Endothelial cell (in vitro differentiated cells): Measurements from ENCODE around the gene UTP18. TPM values are rescaled to one million over a fixed set of nuclear protein-coding genes. Genes with fewer than 3 reads are reported as not detected.

ENCODE experiments used
- DNase-seq: peaks from one replicate; pipeline ENCODE4 v3.0.0; 2021; ENCODE audit warnings: low spot score
- H3K27ac Mint-ChIP-seq: one replicate; pipeline ENCODE4 v1.8.0; 2021; ENCODE audit warnings: mixed read lengths, inconsistent platforms; ENCODE audit not compliant: unreplicated experiment
- H3K27me3 Mint-ChIP-seq: one replicate; pipeline ENCODE4 v1.8.0; 2021; ENCODE audit warnings: mild to moderate bottlenecking, moderate library complexity, mixed read lengths, inconsistent platforms; ENCODE audit not compliant: unreplicated experiment
- H3K36me3 Mint-ChIP-seq: one replicate; pipeline ENCODE4 v1.8.0; 2021; ENCODE audit warnings: mild to moderate bottlenecking, low read depth, mixed read lengths, inconsistent platforms; ENCODE audit not compliant: unreplicated experiment
- H3K4me1 Mint-ChIP-seq: one replicate; pipeline ENCODE4 v1.8.0; 2021; ENCODE audit warnings: mild to moderate bottlenecking, mixed read lengths, inconsistent platforms; ENCODE audit not compliant: unreplicated experiment
- H3K4me3 Mint-ChIP-seq: one replicate; pipeline ENCODE4 v1.8.0; 2021; ENCODE audit warnings: mild to moderate bottlenecking, mixed read lengths, inconsistent platforms; ENCODE audit not compliant: unreplicated experiment
- H3K9me3 Mint-ChIP-seq: one replicate; pipeline ENCODE4 v1.8.0; 2021; ENCODE audit warnings: mixed read lengths, inconsistent platforms; ENCODE audit not compliant: unreplicated experiment
- long read RNA-seq: library from polyadenylated mRNA; unstranded; transcript quantifications from one replicate; pipeline ENCODE4 v2.0.0, GENCODE V29; 2020; ENCODE audit not compliant: unreplicated experiment
- total RNA-seq: library from RNA; stranded (reverse); fragmentation: NEBNext Ultra II Directional; extraction: Animal tissue kit (Norgen Biotek cat#: 25700); gene quantifications from one replicate; pipeline ENCODE4 v1.2.1, GENCODE V29; 2021; ENCODE audit not compliant: unreplicated experiment
- TF ChIP-seq, protein P1 (sequence below): fragments of 200-600 bp; sonication (generic); IDR thresholded peaks from one replicate; pipeline ENCODE4 v1.5.0; 2021; ENCODE audit warnings: antibody characterized with exemption; ENCODE audit not compliant: unreplicated experiment

The UTP18 gene
- total RNA-seq, result 31.5 TPM
- long read RNA-seq, transcript UTP18-201 (14 exons, 1,894 nt), result major isoform, 42 of 45 reads
- long read RNA-seq, partial matches to known transcripts, result 3 of 45 reads
- long read RNA-seq, other reads (novel, unspliced or antisense), result 0 of 45 reads

DNA sequence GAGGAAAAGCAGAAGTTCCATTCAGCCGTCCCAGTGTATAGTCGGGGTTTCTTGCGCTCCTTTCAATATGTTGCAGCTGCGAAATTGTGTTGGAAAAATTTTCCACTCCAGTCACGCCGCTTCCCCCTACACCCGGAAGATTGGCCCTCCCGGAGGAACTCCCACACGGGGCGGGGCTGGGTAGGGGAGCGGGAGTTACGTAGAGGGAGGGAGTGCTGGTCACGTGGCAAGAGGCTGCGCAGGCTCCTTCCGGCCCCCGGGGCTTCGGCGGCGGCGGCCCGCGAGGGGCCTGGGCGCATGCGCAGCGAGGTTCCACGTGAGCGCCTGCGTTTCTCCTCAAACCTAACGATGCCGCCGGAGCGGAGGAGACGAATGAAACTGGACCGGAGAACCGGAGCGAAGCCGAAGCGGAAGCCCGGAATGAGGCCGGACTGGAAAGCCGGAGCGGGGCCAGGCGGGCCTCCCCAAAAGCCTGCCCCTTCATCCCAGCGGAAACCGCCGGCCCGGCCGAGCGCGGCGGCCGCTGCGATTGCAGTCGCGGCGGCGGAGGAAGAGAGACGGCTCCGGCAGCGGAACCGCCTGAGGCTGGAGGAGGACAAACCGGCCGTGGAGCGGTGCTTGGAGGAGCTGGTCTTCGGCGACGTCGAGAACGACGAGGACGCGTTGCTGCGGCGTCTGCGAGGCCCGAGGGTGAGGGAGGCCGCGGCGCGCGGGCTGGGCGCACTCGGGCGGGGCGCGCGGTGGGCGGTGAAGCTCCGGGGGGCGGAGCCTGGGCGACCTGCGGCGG is at the start of gene UTP18:
Gene UTP18 (plus strand): TSS at position 310 of the 787 bp plus-strand sequence. CDS start 39 bp downstream, at position 349.
- peaks cover 10% of the 10 kb centered on the region for H3K36me3 Mint-ChIP-seq
- H3K4me1 Mint-ChIP-seq, result peaks cover 26% of the 10 kb centered on the region
- peaks cover 13% of the 10 kb centered on the region for H3K27me3 Mint-ChIP-seq

DNA sequence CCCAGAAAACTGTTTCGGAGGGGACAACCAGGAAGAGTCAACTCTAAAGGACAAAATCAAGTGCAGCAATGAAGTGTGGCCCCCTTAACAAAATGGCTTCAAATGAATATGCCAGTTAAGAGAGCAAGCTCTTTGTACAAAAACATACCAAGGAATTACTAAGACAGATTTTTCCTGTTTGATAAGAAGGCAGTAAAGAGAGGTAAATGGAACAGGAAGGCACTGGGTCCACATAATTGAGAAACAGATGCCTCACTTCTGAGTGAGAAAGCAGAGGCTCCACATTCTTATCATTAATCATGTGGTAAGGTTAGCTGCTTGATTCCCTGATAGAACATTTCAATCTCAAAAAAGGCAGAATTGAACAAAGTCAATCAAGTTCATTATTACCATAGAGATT is 45.4 kb upstream of the UTP18 start:
- Mint-ChIP-seq H3K9me3 (no peaks in the 10 kb centered on the region), H3K4me1 (peaks cover 15% of the 10 kb centered on the region), H3K27me3 (no peaks in the 10 kb centered on the region), H3K36me3 (peaks cover 12% of the 10 kb centered on the region), H3K27ac (peak overlapping the region; percentile 95), H3K4me3 (peak overlapping the region; percentile 47)
- DNase-seq, result no peak
- TF ChIP-seq, protein P1, sequence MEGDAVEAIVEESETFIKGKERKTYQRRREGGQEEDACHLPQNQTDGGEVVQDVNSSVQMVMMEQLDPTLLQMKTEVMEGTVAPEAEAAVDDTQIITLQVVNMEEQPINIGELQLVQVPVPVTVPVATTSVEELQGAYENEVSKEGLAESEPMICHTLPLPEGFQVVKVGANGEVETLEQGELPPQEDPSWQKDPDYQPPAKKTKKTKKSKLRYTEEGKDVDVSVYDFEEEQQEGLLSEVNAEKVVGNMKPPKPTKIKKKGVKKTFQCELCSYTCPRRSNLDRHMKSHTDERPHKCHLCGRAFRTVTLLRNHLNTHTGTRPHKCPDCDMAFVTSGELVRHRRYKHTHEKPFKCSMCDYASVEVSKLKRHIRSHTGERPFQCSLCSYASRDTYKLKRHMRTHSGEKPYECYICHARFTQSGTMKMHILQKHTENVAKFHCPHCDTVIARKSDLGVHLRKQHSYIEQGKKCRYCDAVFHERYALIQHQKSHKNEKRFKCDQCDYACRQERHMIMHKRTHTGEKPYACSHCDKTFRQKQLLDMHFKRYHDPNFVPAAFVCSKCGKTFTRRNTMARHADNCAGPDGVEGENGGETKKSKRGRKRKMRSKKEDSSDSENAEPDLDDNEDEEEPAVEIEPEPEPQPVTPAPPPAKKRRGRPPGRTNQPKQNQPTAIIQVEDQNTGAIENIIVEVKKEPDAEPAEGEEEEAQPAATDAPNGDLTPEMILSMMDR, result no peak

More for the DNA sequence above, at the start of gene UTP18:
- Mint-ChIP-seq H3K27ac (peak within 1 kb of the TSS; percentile 98), H3K9me3 (no peaks in the 10 kb centered on the region), H3K4me3 (peak within 1 kb of the TSS; percentile 96)
- TF ChIP-seq, protein P1, result no peak
- peak; percentile 95 for DNase-seq

DNA sequence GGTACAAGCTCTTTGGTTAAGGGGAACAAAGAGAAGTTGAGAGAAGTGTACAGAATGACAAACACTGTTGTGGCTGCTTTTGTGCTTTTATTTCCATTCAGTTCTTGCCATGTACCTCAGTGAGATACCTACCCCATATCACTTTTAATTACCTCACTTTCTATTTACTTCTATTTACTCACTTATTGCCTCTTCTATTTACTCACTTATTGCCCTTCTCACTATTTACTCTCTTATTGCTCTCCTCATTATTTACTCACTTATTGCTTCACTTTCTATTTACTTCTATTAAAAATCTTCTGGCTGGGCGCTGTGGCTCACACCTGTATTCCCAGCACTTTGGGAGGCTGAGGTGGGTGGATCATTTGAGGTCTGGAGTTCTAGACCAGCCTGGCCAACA is 42.4 kb upstream of the UTP18 start:
- H3K36me3 Mint-ChIP-seq, result peaks cover 15% of the 10 kb centered on the region
- DNase-seq, result no peak
- no peaks in the 10 kb centered on the region for H3K9me3 Mint-ChIP-seq
- no peak overlapping the region for H3K27ac Mint-ChIP-seq
- H3K4me3 Mint-ChIP-seq, result no peak overlapping the region
- H3K27me3 Mint-ChIP-seq, result no peaks in the 10 kb centered on the region
- H3K4me1 Mint-ChIP-seq, result peaks cover 15% of the 10 kb centered on the region
- TF ChIP-seq, protein P1, result no peak

- H3K4me1 Mint-ChIP-seq, result peaks cover 13% of the 10 kb centered on the region
- H3K36me3 Mint-ChIP-seq, result peaks cover 11% of the 10 kb centered on the region
- H3K27ac Mint-ChIP-seq, result no peak overlapping the region
- TF ChIP-seq, protein P1, result no peak
- H3K27me3 Mint-ChIP-seq, result peaks cover 2% of the 10 kb centered on the region
- no peak for DNase-seq
- no peaks in the 10 kb centered on the region for H3K9me3 Mint-ChIP-seq
- no peak overlapping the region for H3K4me3 Mint-ChIP-seq
These were observed 39.0 kb upstream of the UTP18 start for GRCh38 chr17:51221322-51221721.
